Activated CD8-positive, alpha-beta memory T cell treated with anti-CD3 and anti-CD28 coated beads, Interleukin-2, amount 50 U/mL, for 48 hours (primary cell): ENCODE results near the gene UBTF.

Source experiments
- DNase-seq: peaks from one replicate; pipeline ENCODE4 v3.0.0-alpha.2; 2020

UBTF gene, protein sequence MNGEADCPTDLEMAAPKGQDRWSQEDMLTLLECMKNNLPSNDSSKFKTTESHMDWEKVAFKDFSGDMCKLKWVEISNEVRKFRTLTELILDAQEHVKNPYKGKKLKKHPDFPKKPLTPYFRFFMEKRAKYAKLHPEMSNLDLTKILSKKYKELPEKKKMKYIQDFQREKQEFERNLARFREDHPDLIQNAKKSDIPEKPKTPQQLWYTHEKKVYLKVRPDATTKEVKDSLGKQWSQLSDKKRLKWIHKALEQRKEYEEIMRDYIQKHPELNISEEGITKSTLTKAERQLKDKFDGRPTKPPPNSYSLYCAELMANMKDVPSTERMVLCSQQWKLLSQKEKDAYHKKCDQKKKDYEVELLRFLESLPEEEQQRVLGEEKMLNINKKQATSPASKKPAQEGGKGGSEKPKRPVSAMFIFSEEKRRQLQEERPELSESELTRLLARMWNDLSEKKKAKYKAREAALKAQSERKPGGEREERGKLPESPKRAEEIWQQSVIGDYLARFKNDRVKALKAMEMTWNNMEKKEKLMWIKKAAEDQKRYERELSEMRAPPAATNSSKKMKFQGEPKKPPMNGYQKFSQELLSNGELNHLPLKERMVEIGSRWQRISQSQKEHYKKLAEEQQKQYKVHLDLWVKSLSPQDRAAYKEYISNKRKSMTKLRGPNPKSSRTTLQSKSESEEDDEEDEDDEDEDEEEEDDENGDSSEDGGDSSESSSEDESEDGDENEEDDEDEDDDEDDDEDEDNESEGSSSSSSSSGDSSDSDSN

DNA sequence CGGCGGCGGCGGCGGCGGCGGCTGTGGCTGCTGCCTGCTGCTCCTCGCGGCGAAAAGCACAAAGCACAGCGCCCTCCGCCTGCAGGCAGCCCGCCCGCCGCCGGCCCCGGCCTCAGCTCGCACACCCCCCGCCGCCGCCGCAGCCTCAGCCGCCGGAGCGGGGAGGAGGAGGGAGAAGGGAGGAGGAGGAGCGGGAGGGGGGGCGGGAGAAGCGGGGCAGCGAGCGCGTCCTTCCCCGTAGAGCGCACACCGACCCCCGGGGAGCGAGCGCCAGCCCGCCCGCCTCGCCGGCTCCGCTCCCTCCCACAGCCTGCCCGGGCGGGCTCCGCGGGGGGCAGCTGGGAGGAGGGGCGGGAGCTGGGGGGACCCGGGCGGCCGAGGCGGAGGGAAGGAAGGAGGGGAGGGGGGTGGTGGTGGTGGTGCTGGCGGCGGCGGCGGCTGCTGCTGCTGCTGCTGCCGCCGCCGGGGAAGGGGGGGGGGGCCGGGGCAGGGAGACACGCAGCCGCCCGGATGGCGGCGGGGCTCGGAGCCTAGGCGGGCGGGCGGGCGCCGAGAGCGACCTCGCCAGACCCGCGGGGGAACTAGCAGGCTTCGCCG, at the start of gene UBTF:
Gene UBTF, minus strand, starts transcription at position 60 of the 597 bp plus-strand sequence. CDS start 1,446 bp downstream, outside the sequence.
- DNase-seq: peak; percentile 75

DNA sequence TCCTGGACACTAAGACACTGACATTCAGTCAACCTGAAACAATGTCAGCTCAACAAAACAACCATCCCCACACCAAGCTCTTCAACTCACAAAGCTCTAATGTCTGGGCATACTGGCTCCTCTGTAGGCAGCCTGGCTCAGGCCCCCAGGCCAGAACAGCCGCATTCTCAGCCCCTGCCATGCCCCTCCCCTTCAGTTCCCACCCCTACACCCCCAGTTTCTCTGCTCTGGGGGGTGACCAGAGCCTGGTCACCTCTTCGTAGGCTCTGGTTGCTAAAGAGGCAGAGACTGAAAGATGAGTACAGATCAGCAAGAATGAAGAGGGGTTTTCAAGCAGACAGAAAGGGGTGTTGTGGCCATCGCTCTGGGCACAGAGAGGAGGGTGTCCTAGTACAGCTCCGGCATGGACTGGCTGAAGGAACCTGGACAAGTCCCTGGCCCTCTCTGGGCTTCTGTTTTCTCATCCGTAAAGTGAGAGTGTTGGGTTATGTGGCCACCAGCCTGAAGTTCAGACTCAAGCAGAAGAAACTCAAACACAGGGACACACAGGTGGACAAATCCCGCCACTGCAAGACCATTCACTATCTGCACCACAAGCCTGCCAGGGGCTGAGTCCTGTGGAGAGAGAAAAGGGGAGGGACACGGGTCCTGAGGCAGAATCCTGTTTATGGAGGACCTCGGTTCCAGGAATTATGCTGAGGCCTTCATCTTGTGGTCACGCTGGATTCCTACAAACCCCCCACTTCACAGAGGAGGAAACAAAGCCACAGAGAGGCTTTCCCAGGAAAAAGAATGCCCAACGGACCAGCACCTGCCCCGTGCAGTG, 49.4 kb upstream of the UBTF start:
- DNase-seq: no peak

DNA sequence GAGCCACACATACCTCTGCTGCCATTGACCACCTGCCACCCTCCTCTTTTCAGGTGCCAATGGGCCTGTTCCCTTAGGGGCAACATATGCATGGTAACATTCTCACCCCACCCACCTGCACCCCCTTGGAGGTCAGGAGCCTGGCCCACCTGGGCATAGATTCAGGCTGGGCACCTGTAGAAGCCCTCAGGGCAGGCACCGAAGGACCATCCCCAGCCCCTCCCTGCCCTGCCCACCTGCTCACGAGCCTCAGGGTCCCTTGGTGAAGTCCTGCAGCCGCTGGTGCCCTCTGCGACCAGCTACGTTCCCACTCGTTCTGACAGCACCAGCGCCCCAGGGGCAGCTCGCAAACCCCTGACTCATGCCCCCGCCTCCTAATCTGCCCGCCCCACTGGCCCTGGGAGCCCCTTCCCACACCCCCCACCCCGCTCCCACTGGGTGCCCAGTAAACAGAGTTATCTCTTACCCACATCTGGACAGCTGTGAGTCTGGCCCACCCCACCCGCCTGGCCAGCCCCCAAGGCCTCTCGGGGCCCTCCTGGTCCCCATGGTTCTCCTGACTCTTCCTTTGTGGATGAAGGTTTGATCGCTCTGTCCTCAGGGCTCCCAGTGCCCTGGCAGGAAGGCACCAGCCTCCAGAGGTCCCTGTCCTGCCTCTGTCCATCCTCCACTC, 48.5 kb upstream of the UBTF start, which contains the start of gene SLC4A1:
Gene SLC4A1, minus strand, starts transcription at position 318 of the 673 bp plus-strand sequence. CDS start 5,269 bp downstream, outside the sequence.
- no peak for DNase-seq

DNA sequence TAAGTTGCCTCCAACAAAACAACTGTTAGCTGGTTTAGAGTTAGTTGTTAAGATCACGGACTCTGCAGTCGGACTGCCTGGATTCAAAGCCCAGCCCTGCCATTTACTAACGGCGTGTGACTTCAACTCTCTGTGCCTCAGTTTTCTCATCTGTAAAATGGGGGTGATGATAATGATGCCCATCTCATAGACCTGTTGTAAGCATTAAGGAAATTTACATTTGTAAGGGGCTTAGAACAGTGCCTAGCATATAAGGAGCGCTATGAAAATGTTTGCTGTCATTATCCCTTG, 47.6 kb upstream of the UBTF start:
- DNase-seq: no peak

DNA sequence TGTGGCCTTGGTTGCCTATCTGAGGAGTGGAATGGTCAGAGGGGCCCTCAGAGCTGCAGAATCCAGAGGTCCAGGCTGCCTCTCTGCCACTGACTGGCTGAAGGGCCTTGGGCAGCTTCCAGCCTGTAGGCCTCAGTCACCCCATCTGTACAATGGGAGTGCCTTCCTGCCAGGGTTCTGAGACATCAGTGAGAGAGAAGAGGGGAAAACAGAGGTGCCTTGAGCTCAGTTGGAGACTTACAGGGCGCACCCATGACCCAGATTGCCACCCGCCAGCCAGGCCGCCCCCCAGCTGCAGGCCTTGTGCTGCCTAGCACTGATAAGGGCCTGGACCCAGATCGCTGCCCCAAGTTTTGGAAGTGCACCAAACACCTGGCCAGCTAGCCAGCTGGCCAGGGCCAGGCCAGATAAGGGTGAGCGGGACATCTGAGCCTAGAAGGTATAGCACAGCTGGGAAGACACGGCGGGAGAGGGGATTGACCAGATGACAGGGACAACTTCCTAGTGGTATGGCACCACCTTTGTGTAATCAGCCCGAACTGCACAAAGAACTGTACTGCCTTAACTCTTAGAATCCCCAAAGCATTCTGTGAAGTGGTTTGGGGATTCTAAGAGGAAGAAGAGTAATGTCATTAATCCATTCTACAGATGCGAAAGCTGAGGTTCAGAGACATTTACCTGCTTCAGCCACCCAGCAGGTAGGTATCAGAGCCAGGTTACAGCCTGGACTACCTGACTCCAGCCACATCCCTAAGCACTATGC, 47.1 kb upstream of the UBTF start:
- no peak for DNase-seq

DNA sequence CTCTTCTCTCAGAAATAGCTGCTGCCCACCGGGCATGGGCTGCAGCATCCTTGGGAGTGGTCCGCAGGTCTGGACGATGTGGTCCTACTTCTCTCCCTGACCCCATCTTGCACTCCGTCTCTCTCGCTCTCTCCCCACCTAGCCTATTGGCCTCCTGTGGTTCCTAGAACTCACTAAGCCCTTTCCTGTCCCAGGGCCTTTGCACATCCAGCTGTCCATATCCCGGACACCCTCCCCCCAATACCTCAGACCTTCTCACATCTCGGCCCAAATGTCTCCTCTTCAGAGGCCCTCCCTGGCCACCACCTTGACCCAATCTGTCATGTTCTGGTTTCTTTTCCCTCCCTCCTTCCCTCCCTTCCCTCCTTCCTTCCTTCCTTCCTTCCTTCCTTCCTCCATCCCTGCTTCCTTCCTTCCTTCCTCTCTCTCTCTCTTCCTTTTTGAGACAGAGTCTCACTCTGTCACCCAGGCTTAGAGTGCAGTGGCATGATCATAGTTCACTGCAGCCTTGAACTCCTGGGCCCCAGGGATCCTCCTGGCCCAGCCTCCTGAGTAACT, 43.9 kb upstream of the UBTF start:
- DNase-seq: no peak

DNA sequence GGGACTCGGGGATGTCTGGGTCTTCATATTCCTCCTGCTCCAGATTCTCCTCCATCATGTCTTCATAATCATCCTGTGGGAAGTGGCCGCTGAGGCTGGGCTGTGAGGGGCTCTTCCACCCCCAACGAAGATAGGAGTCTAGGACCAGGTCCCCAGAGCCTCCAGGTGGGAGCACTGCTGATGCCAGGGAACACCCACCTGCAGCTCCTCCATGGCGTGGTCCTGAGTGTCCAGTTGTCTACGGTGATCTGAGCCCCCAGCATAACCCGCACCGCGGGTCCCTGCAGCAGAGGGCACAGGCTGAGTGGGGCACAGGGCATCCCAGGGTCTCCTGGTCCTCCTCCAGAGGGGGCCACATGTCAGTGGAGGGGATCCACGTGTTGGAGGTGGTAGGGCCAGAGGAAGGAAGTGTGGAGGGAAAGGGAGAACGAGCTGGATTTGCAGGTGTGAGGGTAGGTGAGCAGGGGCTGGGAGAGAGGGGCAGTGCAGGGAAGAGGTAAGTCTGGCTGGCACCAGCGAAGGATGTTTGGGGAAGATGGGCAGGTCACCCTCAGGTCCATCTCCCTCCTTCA, 43.3 kb upstream of the UBTF start:
- DNase-seq: no peak

DNA sequence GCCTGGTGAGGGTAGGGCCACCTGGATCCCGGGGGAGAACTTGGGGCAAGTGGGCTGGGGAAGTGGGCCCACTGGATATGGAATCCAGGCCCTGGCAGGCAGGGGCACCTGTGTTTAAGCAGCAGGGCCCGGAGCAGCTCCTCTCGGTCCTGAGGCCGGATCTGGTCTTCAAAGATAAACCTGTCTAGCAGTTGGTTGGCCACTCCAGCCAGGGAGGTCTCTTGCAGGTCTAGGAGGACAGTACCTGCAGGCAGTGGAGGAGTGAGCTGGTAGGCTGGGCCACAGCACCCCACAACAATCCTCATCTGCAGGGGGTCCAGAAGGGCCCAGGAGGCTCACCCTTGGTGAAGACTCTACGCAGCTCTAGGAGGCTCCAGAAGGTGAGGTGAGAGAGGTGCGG, 40.8 kb upstream of the UBTF start:
- no peak for DNase-seq

DNA sequence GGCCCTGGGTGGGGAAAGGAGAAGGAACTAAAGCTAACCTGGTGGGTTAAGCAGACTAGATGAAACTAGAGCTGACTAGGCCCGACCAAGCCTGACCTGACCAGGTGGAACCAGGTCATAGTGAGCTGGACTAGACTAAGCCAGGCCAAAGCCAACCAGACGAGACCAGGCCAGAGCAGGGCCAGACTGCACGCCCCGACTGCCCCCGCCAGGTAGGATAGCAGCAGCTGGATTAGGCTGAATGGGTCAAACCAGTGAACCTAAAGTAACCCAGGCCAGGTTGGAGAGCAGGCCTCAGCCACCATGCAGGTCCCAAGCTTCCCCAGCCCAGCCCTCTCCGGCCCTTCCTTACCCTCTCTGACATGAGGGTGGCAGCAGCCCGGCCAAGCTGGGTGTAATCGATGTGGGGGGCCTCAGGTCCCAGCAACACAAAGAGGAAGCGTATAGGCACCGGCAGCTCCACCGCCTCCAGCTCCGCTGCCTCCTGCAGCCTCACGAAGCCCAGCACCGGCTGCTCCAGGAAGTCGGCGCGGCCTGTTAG, 39.4 kb upstream of the UBTF start:
- DNase-seq: no peak

DNA sequence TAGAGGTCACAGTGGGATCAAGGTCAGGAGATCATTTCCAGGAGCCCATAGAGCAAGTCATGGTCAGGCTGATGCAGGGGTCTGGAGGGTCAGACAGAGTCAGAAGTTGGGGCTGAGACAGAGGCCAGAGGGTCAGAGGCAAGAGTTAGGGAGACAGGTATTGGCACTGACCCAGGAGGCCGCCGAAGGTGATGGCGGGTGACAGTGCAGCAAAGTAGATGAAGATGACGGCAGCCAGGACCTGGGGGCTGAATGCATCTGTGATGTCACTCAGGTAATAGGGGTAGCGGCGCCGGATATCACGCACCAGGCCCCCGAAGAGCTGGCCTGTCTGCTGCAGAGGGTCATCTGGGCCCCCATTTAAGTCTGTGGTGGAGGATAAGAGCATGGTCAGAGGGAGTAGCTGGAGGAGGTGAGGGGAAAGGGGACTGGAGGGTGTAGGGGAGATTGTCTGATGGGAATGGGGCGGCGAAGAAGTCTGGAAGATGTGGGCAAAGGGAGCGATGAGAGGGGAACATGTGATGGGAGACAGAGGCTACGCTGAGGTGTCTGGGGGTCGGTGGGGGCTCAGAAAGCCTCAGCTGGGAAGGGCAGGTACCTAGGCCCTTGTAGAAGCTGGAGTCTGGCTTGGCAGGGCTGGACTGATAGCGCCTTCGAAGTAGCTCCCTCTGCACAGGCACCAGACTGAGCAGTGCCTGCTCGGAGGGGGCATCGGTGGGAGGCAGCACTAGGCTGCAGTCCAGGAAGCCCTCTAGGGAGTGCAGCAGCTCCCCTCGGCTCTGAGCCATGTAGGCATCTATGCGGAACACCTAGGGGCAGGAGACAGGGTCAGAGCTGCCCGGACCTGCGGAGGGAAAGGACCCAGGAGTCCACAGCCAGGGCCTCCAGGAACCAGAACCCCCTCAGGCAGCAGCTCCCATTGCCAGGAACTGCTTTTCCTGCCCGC, 38.6 kb upstream of the UBTF start:
- no peak for DNase-seq

DNA sequence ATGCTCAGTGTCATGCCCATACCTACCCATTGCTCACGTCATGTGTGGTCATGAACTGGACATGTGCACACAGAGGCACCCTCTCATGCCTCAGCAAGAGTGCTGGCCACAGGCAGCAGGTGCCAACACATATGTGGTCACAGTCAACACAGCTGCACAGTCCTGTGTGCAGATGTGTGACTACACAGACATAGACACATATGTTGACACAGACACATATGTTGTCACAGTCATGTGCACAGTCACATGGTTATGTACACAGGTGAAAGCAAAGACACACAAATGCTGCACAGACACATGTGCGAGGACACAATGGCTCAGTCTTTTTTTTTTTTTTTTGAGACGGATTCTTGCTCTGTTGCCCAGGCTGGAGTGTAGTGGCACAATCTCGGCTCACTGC, 37.2 kb upstream of the UBTF start:
- DNase-seq: no peak

DNA sequence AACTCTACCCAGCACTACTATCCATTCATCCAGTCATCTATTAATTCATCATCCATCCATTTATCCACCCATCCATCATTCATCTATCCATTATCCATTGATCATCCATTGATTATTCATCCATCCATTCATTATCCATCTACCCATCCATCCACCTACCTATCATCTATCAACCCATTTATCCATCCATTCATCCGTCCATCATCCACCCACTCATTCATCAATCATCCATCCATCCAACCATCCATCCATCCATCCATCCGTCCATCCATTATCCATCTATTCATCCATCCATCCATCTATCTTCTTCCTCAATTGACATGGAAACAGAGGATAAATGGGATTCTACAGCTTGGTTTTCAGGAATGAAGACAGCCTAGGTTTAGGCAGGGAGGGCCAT, 36.4 kb upstream of the UBTF start:
- DNase-seq: no peak

DNA sequence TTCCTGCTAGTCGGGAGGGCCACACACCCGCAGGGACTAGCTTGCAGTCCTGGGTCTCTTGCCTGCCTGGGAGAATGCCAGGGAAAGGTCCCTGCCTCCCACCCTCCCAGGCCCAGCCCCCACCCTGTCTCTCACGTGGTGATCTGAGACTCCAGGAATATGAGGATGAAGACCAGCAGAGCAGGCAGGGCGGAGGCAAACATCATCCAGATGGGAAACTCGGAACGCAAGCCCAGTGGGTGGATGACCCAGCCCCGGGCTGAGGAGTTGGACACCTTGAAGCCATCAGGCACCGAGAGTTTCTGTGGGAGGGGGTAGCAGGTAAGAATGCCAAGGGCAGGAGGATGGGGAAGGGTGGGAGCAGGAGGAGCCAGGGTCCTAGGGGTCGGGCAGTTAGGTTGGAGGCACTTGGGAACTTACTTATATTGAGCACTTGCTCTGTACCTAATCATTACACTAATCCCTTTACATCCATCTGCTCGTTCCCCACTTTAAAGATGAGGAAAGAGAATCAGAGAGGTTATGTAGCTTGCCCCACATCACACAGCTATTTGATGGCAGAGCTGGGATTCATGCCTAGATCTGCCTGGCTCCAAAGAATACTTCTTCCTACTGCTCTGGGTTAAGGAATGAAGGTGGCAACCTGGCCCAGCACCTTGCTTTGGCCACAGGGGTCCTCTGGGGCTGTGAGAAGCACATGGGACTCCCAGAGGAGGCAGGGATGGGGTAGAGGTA, 35.1 kb upstream of the UBTF start:
- no peak for DNase-seq

DNA sequence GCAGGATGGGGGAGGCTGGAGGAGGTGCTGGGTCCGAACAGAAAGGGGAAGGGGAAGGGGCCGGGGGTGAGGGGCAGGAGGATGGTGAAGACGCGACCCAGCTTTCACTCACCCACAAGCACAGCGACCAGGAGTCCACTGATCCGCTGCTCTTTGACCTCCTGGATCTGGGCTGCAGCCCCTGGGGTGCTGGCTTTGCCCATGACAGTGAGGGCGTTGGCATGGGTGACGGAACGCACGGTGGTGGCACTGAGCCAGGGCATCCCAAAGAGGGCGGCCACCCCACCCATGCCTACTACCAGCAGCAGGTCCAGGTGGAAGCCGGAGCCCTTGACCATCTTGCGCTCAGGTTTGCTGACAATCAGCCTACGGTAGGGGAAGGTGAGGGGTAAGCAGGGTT, 33.5 kb upstream of the UBTF start:
- DNase-seq: no peak

DNA sequence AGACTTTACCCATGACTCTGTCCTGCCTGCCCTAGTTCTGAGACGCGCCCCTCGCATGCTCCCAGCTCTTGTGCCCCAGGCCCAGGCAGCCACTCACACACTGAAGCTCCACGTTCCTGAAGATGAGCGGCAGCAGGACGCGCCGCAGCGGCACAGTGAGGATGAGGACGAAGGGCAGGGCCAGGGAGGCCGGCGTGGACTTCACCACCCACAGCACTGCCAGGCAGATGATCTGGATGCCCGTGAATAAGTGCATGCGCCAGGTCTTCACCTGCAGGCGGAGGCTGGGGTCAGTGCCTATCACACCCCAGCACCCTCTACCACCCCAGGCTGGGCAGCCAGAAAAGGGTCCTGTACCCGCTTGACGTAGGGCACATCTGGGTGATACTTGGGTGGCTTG, 31.6 kb upstream of the UBTF start:
- no peak for DNase-seq

DNA sequence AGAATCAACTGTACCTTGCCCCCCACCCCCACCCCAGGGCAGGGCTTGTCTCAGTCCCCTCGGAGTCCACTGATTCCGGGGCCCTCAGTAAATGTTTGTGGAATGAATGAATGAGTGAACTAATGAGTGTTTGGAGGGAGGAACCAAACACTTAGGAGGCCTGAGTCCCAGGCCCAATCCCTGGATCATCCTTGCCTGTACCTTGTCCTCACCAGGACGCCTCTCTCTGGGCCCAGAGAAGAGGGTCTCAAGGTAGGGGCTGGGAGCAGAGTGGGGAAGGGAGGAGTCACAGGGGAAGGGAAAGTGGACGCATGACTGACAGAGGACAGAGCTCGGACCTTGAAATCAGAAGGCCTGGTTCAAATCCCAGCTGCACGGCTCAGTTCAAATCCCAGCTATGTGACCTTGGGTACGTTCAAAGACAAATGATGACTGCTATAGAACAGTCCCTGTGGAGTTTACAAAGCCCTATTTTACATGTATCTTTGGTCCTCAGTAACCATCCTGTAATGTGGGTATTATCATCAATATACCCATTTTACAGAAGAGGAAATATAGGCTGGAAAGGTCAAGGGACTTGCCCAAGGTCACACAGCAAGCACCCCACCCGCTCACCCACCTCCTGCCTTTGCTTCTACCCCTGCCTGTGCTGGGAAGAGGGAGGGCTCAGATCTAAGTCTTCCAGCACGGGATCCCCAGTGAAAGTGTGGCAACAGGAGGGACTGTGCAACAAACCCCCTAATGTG, 30.2 kb upstream of the UBTF start:
- DNase-seq: no peak

DNA sequence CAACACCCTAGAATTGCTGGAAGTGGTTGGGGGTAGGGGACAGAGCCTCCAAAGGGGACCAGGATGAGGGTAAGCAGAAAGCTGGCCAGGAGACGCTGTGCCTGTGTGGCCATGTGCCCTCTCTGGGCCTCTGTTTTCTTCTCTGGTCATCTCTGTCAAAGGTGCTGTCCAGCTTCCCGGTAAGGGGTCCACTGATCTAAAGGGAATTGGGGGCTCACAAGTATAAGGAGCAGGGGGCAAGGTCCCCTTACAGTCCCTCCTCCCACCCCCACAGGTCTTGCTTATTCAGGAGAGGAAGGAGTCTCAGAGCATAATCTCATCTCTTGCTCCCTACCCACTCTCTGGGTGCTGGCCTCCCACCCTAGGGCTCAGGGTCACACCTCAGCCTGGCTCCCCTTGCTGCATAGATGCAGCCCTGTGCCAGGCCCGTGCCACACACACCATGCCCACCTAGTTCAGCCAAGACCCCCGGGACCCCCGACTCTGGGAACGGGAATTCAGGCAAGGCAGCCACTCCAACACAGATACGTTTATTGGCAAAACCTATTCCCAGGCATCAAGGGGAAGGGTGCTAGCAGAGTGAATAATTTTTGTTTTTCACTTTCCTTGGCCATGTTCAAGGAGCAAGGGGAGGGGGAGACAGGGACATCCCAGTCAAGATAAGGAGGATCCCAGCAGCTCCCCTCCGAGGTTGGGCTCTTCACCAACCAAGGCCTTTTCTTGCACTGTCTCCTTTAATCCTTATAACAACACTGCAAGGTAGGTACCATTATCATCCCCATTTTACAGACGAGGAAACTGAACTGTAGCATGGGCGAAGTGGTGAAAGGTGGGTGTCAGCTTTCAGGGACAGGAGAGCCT, 28.6 kb upstream of the UBTF start:
- DNase-seq: no peak
